Body of pancreas (tissue), 4 donors: ENCODE measurements around the gene CAMTA1.

Experiments used
- POLR2A ChIP-seq, 3 donors: fragments of 450-650 bp; IDR thresholded peaks; one replicate each; pipeline ENCODE4 v1.6.1; 2016; ENCODE audit warnings: antibody characterized with exemption in 3 of 3, mild to moderate bottlenecking in 2 of 3
- TF ChIP-seq, protein P1 (sequence below), 7 experiments: fragments of 450-650 bp in 4 of 7; fragments of 200-600 bp in 3 of 7; sonication (generic) in 3 of 7; IDR thresholded peaks; one replicate each; pipeline ENCODE4 v1.5.1; 2016 to 2019; ENCODE audit warnings: antibody characterized with exemption in 7 of 7

DNA sequence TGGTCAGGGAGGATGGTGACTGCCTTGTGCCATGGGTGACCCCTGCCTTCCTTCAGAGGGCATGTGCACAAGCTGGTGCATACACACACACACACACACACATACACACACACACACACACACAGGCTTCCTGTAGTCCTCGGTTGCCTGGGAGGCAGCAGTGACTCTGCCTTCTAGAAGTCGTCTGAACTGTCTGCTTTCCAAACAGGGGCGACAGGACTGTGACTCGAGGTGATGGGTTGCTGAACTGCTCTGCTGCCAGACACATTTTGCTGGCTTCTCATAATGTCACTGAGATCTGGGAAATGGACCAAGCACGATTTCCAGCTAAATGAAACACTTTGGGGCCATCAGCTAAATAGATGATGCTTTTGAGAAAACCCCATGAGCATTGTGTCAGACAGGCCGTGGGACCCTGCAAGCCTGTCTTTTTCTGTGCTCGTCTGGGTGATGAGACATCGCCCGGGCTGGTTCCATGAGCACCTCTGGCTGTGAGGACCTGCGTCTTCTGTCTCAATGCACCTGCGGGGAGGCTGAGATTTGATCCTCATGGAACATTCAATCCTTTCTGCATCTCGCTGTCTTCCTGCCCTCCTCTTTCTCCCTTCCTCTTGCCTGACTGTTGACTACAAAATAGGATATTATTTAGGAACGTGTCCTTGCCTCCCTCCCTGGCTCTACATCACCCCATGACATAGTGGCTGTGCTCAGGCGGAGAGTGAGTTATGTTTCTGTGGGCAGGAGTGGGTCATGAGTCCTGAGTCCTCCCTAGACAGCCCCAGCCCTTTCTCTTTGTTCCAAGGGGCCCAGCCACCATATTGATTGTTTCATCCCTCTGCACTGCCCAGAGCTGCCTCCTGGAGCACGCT is 436.8 kb downstream of the CAMTA1 start:
- no peak for TF ChIP-seq POLR2A (IDR thresholded peaks at IDR 0.05)
- TF ChIP-seq, protein P1, sequence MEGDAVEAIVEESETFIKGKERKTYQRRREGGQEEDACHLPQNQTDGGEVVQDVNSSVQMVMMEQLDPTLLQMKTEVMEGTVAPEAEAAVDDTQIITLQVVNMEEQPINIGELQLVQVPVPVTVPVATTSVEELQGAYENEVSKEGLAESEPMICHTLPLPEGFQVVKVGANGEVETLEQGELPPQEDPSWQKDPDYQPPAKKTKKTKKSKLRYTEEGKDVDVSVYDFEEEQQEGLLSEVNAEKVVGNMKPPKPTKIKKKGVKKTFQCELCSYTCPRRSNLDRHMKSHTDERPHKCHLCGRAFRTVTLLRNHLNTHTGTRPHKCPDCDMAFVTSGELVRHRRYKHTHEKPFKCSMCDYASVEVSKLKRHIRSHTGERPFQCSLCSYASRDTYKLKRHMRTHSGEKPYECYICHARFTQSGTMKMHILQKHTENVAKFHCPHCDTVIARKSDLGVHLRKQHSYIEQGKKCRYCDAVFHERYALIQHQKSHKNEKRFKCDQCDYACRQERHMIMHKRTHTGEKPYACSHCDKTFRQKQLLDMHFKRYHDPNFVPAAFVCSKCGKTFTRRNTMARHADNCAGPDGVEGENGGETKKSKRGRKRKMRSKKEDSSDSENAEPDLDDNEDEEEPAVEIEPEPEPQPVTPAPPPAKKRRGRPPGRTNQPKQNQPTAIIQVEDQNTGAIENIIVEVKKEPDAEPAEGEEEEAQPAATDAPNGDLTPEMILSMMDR (IDR thresholded peaks at IDR 0.05), result no peak
